PFSK-1 (cell line): ENCODE data around the gene PXDN.

ENCODE experiments used
- POLR2AphosphoS5 ChIP-seq: IDR thresholded peaks from 2 replicates; pipeline ENCODE4 v1.6.1; 2012; ENCODE audit warnings: low read depth, mild to moderate bottlenecking, control low read depth, low read length, moderate library complexity
- SIN3A ChIP-seq: IDR thresholded peaks from 2 replicates; pipeline ENCODE4 v1.6.1; 2012; ENCODE audit warnings: mild to moderate bottlenecking, low read length, moderate library complexity, borderline replicate concordance; ENCODE audit not compliant: insufficient read depth

DNA sequence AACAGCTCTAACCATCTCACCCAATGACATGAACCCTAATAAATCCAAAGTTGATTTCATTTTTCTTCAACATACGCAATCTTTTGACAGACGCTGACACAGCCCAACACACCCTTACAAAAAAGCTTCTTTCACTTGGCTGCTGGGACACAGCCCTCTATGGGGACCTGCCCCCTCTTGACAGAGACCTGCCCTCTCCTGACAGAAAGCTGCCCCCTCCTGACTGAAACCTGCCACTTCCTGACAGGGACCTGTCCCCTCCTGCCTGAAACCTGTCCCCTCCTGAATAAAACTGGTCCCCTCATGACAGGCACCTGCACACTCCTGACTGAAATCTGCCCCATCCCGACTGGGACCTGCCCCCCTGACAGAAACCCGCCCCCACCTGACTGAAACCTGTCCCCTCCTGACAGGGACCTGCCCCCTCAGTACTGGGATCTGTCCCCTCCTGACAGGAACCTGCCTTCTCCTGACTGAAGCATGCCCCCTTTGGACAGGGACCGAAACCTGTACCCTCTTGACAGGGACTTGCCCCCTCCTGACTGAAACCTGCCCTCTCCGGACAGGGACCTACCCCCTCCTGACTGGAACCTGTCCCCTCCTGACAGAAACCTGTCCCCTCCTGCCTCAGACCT lies 87.9 kb downstream of the PXDN start:
- TF ChIP-seq POLR2AphosphoS5 (no peak), SIN3A (no peak)
